ENCODE results near the gene IGF2BP2.

IGF2BP2 gene

DNA sequence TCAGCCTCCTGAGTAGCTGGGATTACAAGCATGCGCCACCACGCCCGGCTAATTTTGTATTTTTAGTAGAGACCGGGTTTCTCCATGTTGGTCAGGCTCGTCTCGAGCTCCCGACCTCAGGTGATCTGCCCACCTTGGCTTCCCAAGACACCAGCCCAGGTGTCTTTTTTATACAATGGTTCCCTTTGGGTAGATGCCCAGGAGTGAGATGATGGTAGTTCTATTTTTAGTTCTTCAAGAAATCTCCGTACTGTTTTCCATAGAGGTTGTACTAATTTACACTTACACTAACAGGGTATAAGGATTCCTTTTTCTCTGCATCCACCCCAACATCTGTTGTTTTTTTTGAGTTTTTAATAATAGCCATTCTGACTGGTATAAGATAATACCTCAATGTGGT is 94.3 kb downstream of the IGF2BP2 start:
- DNase-seq, result no peak

DNA sequence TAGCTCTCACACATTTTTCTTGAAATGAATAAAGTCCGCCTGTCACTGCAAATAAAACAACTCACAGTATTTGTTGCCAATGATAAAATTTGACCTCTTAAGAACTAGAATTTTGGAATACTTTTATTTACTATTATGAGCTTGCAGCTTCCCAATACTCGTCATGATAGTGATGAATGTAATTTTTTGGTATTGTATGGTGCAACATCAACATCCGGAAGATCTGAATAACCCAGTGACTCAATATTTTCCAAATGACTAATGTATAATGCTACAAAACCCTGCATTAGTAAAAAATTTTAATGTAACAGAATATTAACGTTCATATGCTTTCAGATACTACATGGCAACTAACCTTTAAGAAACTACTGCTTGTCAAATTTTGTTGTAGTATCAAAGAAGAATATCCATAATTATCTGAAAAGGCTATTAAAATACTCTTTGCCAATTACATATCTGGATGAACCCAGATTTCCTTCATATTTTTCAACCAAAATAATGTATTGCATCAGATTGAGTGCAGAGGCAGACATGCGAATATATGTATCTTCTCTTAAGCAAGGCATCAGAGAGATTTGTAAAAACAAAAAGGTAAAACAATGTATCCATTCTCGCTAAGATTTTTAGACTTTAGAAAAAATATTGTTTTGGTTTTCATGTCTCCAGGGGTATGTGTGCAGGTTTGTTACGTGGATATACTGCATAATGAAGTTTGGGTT is 95.3 kb downstream of the IGF2BP2 start:
- DNase-seq, result no peak

DNA sequence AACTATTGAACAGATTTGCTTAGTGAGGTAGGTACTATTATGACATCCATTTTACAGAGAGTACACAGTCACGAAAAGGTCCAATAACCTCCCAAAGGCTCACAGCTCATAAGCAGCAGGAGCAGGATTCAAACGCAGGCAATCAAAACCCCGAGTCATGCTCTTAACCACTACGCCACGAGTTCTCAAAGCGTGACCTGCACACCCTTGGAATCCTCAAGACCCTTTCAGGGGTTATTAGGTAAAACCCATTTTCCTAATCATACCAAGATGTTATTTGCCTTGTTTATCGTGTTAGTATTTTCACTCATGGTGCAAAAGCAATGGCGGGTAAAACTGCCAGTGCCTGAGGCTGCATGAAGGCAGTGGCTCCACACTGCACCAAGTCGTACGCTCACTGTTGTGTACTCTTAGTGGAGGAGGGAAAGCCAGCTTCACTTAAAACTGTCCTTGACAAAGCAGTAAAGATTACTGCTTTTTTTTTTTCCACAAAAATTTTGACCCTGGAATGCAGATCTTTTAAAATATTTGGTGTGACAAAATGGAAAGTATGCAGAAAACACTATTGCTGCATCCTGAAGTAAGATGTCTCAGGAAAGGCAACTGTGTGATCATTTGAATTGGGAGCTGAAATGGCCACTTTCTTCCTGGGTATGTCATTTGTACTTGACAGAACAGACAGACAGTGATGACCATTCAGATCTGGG is 96.1 kb downstream of the IGF2BP2 start:
- DNase-seq, result no peak

DNA sequence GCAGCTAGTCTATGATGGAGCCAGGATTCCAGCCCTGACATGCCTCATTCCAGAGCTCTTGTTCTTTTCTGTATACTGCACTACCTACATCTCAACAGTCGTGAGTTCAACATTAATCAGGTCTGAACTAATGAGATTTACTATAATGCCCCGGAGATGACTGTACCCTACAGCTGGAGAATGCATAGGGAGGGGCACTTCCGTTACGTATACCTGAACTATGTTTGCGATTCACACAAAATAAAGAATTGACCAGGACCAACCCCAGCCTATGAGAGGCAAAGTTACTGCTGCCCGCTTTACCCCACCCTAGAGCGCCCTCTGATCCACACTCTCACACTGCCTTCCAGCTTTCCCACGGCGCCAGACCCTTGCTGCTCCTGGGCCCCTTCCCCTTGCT is 97.0 kb downstream of the IGF2BP2 start:
- no peak for DNase-seq

DNA sequence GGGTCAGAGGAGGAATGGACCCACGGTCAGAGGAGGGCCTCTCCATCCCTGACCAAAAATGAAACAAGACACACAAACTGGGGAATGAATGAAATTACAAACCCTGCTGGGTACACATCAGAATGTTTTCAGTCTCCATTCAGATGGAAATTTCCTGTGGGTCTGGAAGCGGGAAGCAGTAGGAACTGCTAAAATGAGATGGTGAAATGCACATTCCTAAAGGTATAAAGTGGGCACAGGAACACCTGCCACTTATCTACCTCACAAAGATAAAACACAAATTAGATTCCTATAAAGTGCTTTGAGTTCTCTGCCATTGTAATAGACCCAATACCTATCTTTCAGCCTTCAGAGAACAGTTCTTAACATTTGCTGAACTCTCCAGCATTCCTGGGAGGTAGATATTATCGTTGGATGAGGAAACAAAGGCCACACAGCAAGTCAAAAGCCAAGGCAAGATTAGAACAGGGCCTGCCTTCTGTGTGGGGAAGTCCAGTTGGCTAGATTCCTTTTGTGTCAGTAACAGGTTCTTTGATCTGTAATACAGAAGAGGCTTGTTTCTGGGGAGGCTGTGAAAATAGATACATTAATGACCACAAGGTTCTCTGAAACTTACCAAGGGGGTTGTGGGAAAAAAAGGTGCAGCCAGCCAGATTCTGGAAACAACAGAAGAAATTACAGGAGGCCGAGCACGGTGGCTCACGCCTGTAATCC is 98.4 kb downstream of the IGF2BP2 start:
- DNase-seq, result no peak

DNA sequence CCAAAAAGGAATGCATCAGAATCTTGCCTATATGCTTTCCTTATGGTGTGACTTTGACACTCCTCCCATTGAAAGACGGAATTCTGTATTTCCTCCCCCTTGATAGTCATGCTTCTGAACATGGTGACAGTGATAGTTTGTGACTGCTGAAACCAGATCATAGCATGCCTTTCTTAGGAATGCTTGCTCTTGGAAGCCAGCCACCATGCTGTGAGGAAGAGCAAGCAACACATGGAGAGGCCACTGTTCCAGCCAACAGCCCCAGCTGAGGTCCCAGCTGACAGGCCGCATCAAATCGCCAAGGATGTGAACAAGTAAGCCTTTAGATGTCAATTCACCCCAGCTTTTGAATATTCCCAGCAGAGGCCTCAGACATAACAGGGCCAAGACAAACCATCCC is 100.1 kb downstream of the IGF2BP2 start:
- DNase-seq, result no peak

DNA sequence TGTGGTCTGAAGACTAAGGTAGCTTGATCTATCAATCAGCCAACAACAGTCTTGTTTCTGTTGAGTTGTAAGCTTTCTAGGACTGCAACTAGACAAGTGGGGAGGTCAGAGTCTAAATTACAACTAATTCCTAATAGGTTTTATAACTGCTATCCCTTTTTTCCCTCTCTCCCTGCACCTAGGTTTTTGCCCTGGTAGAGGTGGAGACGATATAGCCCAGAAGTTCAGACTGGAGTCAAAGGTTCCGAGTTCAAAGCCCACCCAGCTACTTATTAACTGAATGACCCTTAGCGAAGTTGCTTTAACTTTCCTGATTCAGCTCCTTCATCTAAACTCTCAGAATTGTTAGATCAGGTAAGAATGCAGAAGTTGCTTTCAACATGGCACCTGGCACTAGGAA is 100.6 kb downstream of the IGF2BP2 start:
- DNase-seq, result no peak

DNA sequence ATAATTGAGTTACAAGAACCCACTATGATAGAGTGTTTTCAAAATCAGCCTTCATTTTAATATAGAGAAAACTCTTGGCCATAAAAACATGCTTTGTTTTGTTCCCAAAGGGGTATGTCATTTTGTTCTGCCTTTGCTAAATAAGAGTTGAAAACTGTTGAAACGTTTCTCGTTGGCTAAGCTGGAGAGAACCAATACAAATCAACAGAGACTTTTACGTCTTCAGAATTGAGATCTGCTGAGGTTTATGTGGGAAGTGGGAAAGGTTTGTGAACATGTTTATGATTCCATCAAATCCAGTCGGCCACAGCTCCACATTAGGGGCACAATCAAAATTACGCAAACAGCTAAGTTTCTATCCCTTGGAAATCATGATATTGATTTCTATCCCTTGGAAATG is 102.0 kb downstream of the IGF2BP2 start:
- DNase-seq, result no peak

DNA sequence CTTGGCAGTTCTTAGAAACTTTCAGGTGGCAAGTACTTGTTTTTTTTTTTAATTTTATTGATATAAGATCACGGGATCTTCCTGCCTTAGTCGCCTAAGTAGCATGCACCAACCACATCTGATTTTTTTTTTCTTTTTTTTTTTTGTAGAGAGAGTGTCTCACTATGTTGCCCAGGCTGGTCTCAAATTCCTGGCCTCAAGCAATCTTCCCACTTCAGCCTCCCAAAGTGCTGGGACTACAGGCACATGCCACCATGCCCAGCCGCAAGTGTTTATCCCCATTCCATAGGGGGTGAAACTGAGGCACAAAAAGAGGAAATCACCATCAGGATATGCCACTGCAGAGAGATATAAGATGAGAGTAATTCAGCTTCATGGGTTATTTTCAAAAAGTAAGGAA is 102.9 kb downstream of the IGF2BP2 start:
- DNase-seq, result no peak

DNA sequence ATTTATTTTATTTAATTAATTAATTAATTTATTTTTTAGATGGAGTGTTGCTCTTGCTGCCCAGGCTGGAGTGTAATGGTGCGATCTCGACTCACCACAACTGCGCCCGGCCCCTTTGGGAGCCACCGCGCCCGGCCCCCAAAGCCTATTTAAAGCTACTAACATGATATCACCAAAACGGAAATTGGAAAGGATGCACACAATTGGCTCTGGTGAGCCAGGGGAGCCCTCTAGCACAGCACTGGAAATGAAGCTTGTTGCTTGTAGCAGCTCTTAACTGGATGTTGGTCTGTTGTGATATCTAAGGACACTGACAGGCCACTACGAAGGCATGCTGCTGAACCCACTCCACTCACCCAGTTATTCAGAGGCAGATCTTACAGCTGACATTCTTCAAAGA is 104.5 kb downstream of the IGF2BP2 start:
- DNase-seq, result no peak

DNA sequence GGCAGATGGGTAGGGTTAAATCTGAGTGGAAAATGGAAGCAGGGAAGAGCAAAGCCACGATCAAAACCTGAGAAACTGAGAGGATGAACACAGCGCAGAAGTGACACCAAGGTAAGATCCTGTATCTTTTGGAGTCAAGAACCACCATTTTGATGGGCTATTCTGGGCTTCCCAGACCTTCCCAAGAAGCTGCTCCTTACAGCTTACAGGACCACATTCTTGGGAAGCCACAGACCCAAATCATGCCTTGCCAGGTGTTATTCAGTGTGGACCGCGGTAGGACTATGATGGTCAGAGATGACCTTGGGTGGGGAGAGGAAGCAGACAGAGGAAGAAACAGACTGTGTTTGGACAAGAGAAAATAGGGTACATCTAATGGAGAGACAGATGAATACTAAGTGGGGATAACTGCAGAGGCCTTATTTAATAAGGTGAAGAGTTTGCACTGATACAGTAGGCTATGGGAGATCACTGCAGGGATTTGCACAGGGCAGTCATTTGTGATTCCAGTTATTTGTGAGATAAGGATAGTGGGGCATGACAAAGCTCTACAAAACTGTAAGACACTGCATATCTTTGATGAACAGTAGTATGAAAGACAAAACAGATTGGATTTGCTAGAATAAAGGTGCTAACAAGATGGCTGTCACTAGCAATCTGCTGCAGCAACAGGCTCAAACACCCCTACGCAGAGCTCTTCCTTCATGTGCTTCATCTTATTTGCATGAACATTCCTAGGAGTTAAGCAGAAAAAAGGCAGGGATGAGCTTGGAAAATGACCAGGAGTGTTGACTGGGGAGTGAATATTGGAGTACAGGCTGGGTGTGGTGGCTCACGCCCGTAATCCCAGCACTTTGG is 105.9 kb downstream of the IGF2BP2 start:
- DNase-seq, result no peak

DNA sequence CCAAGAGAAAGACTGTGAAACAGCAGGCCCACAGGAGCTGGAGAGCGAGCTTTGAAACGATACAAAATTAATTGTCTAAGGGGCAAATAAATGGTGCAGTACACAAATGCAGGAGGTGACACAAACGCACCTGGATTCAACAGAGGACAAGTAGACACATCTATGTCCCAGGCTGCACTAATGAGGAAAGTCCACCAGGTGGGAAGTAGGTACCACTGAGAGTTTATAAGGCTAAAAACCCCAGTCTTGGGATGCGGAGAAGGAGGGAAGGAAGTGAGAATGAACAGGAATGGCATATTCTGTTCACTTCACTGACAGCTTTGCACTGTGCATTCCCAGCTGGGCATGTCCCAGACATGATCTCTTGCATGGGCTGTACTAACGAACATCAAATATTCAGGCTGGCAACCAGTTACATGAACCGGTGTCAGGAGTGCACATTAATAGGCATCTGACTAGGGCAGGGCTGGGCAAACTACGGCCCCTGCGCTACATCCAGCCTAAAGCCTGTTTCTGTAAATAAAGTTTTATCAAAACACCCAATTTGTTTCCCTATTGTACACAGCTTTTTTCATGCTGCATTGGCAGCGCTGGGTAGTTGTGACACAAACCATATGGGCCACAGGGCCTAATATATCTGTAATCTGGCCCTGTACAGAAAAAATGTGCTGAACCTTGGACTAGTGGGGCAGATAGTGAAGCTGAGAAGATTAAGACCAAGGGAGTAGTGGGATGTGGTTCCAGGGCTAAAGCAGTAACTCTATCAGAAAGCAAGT is 107.0 kb downstream of the IGF2BP2 start:
- DNase-seq, result no peak

DNA sequence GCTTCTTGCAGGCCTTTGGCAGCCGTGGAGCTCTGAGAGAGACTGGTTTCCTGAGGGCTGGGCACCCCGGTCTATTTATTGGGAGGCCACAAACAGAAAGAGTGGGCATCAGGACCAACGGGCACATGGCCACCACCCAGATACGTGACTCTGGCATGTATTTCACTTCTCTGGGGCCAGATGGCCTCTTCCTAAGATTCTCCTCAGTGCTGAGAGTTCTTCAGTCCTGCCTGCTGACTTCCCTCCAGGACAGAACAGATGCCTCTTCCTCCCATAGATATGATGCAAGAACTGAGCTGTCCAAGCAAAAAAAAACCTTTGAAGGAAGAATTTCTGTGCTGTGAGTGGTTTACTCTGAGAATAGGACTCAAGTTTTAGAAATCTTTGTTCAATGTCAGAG is 107.7 kb downstream of the IGF2BP2 start:
- DNase-seq, result no peak

DNA sequence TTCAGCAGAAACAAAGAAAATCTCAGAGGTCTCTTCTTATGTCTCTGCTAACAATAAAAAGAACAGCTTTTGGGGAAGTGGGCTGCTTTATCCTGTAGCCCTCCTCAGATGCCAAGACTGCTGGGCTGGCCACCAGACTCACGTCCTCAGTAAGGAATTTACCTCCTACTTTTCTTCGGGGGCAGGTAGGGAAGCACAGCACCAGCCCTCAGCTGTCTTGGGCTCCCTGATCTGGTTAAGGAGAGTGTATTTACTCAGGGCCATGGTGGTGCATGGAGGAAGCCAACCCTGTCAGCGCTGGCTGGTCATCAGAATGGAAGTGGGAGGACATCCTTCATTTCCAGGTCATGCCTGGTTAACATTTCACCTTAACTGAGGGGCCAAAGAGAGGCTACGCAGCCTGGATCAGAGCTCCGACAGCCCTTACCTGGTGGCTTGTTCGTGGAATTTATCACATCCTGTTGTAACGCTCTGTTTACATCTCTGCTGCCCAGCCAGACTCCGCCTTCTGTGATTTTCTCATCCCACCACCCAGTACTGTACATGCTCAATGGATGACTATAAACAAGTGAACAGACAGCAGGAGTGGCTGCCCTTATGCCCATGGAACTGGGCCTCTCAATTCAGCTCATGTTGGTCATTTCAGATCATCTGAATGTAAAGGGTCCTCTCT is 108.3 kb downstream of the IGF2BP2 start:
- no peak for DNase-seq

DNA sequence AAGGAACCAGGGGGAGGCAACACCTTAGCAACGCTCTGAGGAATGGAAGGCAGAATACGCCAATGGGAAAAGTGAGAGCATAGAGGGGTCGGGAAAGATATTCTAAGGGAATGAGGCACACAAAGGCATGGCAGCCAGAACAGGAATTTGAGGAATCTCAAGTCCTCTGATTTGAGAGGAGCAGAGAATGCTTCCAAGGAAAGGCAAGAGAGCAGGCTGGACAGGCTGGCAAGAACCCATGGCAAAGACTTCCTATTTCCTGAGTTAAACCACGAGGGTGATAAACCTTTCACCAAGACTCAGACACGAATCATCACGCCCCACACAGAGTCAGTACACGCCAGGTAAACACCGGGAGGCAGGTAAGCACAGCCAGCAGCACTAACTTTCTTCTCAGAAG is 109.8 kb downstream of the IGF2BP2 start:
- no peak for DNase-seq

DNA sequence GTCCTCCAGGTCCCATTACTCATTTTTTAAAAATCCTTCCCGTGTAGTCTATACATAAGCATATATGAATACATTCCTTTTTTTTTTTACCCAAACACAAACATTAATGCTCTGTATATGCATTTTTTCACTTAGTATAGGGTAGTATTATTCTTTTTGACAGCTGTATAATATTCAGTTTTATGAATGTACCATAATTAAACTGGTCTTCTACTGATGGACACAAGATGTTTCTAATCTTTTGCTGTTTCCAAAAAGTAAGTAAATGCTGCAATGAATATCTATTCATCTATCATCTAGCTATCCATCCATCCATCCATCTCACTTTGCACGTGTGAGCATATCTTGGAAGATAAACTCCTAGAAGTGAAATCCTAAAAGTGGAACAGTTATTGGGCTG is 110.8 kb downstream of the IGF2BP2 start:
- DNase-seq, result no peak

DNA sequence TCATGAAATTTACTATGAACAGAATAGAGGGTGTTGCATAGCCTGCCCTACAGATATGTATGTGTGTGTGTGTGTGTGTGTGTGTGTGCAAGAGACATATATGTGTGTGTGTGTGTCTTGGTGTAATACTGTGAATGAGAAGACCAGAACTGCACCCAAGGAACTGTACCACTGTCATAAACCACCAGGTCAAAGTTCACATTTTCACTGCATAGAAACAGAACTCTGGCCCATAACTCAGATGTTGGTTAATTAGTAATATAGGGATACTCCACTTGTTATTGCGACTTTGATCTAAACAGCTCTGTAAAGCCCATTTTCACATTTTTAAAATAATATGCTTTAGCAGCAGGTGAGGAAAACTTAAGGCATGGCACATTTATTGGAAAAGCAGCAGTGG is 111.8 kb downstream of the IGF2BP2 start:
- DNase-seq, result no peak

DNA sequence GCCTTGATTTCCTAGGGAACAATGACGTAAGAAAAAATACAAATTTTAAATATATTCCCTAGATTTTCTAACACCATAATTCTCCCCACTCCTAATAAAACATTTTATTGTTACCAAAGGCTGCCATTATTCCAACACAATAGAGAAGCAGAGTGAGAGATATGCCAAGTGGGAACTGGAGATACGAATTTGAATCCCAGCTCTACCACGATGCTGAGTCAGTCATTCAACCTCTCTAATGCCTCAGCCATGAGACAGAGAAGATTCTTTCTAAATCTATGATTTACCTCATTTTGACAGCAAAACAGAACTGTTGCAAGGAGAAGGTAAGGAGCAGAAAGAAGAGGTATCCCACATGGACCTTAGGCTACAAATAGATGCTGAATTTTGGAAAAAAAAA is 112.5 kb downstream of the IGF2BP2 start:
- DNase-seq, result no peak

DNA sequence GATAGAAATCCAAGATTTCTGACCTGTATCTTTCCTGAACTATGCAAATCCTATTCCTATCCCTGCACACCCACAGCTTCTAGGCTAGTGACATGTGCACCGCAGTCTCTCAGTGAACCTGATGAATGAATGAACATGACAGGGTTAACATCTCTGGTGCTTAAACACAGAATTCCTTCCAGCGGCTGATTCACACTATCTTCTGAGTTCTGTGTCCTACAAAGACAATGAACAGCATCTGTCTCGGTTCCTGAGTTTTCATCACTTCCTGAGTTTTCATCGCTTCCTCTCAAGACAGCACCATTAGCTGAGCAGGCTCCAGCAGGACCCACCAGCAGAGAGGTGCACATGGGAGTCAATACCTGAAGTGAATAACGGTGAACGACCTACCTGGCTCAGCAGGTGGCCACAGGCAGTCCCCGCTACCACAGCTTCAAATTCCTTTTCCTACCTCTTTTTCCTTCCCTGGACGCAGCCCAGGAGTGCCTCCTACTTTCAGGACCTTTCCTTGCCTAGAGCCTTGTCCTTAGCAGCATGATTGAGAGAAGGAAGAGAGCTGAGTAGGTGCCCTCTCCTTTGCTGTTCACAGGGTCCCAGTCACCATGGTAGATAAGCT is 113.5 kb downstream of the IGF2BP2 start:
- no peak for DNase-seq

DNA sequence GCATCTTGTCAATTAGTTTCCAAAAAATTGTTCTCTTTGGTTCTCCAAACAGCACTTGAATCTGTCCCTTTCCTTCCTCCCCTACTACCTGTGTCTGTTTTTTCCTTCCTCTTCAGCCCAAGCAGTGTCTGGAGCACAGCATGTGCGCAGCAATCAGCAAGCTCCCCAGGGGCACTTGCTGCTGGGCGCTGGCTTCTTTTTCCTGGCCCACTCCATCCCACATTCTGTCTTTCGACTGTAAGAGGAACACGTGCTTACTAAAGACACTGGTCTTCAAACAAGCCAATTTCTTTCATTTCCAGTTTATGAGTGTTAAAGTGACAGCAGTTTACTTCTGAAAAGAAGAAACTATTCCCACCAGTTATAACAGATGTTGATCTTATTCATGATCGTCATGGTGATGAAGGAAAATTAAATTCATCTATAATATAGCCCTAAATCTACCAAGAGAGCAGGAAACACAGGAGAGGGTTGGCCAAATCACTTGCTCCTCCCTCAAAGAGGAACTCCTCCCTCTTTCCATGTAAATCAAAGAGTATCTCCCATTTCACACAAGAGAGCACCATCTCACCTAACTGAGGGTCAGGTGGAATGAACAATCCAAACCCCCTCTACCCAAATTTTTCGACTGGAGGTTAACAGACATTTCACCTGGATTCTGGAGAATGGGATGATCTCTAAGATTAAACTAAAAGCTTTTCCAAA is 115.4 kb downstream of the IGF2BP2 start:
- DNase-seq, result no peak

DNA sequence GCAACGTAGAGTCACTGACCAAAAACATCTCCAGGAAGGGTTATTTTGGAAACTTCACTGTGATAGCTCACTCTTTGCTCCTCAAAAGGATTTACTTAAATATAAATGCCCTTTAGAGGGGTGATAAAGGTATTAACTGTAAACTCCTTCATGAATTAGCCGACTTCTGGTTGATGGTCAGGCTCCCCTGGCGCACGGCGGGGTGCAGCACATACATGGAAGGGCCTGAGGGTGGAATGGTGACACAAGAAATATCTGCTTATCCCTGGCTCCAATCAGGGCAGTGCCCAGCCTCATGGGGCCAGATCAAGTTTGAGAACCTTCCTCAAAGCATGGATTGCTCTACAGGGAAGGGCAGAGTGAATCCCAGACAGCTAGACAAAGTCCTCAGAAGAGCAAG is 116.5 kb downstream of the IGF2BP2 start:
- no peak for DNase-seq

Measured in activated CD4-positive, alpha-beta T cell treated with anti-CD3 and anti-CD28 coated beads, Interleukin-2, amount 50 U/mL, for 1 hour (primary cell).